GM12878 (cell line): ENCODE measurements around the gene EP300. TPM values are rescaled to one million over a fixed set of nuclear protein-coding genes. Genes with fewer than 3 reads are reported as not detected.

Experiments
- BMI1 ChIP-seq: fragments of 450-650 bp; IDR thresholded peaks from 2 replicates; pipeline ENCODE4 v1.6.1; 2016; ENCODE audit warnings: mild to moderate bottlenecking, moderate library complexity, borderline replicate concordance
- EP300 ChIP-seq, 2 experiments: fragments of 150-350 bp in 1 of 2; IDR thresholded peaks; 2 replicates each; pipeline ENCODE4 v1.6.1; 2011 to 2012; ENCODE audit warnings: low read depth in 2 of 2, low read length in 2 of 2, borderline replicate concordance in 1 of 2, improper control_type of control experiment in 1 of 2, inconsistent platforms in 1 of 2; ENCODE audit not compliant: control insufficient read depth in 1 of 2
- MEF2B ChIP-seq: fragments of 450-650 bp; IDR thresholded peaks from 2 replicates; pipeline ENCODE4 v1.6.1; 2018; ENCODE audit warnings: mild to moderate bottlenecking, moderate library complexity; ENCODE audit not compliant: partially characterized antibody, poor library complexity, severe bottlenecking
- NR2F1 ChIP-seq: fragments of 450-650 bp; conservative IDR thresholded peaks from 2 replicates; pipeline ENCODE4 v1.6.1; 2017; ENCODE audit warnings: mild to moderate bottlenecking
- PML ChIP-seq: IDR thresholded peaks from 2 replicates; pipeline ENCODE4 v1.6.1; 2012; ENCODE audit warnings: low read length, inconsistent platforms
- POLR2A ChIP-seq: IDR thresholded peaks from 2 replicates; pipeline ENCODE4 v1.6.1; 2011; ENCODE audit warnings: low read depth, mild to moderate bottlenecking, low read length
- RAD21 ChIP-seq: IDR thresholded peaks from 2 replicates; pipeline ENCODE4 v1.6.1; 2011; ENCODE audit warnings: mild to moderate bottlenecking, low read depth, low read length, moderate library complexity; ENCODE audit not compliant: insufficient read depth
- RCOR1 ChIP-seq: conservative IDR thresholded peaks from 2 replicates; pipeline ENCODE4 v1.6.1; 2012; ENCODE audit warnings: low read depth, low read length, improper control_type of control experiment
- SIN3A ChIP-seq: IDR thresholded peaks from 2 replicates; pipeline ENCODE4 v1.6.1; 2012; ENCODE audit warnings: low read depth, low read length, improper control_type of control experiment
- SIX5 ChIP-seq: IDR thresholded peaks from 2 replicates; pipeline ENCODE4 v1.6.1; 2011; ENCODE audit warnings: mild to moderate bottlenecking, low read depth, low read length, moderate library complexity; ENCODE audit not compliant: severe bottlenecking
- SMARCA5 ChIP-seq: fragments of 450-650 bp; IDR thresholded peaks from 2 replicates; pipeline ENCODE4 v1.6.1; 2017; ENCODE audit warnings: mild to moderate bottlenecking
- TCF3 ChIP-seq: IDR thresholded peaks from 2 replicates; pipeline ENCODE4 v1.6.1; 2012; ENCODE audit warnings: low read depth, mild to moderate bottlenecking, low read length, borderline replicate concordance; ENCODE audit not compliant: insufficient read depth
- ZNF24 ChIP-seq: fragments of 450-650 bp; IDR thresholded peaks from 2 replicates; pipeline ENCODE4 v1.6.1; 2017; ENCODE audit warnings: antibody characterized with exemption, mild to moderate bottlenecking
- polyA plus RNA-seq, 11 experiments: library from polyadenylated mRNA; depleted of rRNA in 4 of 11; unstranded in 6 of 11; stranded (reverse) in 5 of 11; fragments of >200 nt; fragmentation: Nextera tagmentation in 4 of 11; fragmentation: Illumina TruSeq in 1 of 11; extraction: Ambion mirVana in 4 of 11; extraction: Trizol in 1 of 11; gene quantifications; 1 replicate in 1 of 11; 2 replicates in 10 of 11; pipeline versions ENCODE4 v1.2.1 to v1.2.3, GENCODE V29; 2011 to 2016; ENCODE audit warnings: inconsistent platforms in 2 of 11, missing spikeins in 2 of 11, low read depth in 1 of 11
- total RNA-seq, 4 experiments: library from RNA; depleted of rRNA in 3 of 4; stranded (reverse); fragments of >200 nt in 3 of 4; fragmentation: Illumina TruSeq in 1 of 4; extraction: Trizol in 1 of 4; gene quantifications; 2 replicates each; pipeline versions ENCODE4 v1.2.1 to v1.2.3, GENCODE V29; 2013 to 2021
- TF ChIP-seq, protein P1 (sequence below): fragments of 450-650 bp; formaldehyde crosslinking; IDR thresholded peaks from 2 replicates; pipeline ENCODE4 v1.4.0; 2022; ENCODE audit warnings: mild to moderate bottlenecking, moderate library complexity
- TF ChIP-seq, protein P2 (sequence below): fragments of 450-650 bp; IDR thresholded peaks from 2 replicates; pipeline ENCODE4 v1.6.1; 2017; ENCODE audit warnings: mild to moderate bottlenecking, low read depth, inconsistent platforms; ENCODE audit not compliant: poor library complexity, severe bottlenecking
- TF ChIP-seq, protein P3 (sequence below): fragments of 450-650 bp; IDR thresholded peaks from 2 replicates; pipeline ENCODE4 v1.6.1; 2018; ENCODE audit warnings: borderline replicate concordance, mild to moderate bottlenecking; ENCODE audit not compliant: partially characterized antibody
- TF ChIP-seq, protein P4 (sequence below): IDR thresholded peaks from 2 replicates; pipeline ENCODE4 v1.6.1; 2012; ENCODE audit warnings: low read length, inconsistent platforms
- TF ChIP-seq, protein P5 (sequence below): fragments of 450-650 bp; IDR thresholded peaks from 2 replicates; pipeline ENCODE4 v1.6.1; 2017; ENCODE audit warnings: low read depth, mild to moderate bottlenecking, moderate library complexity

Gene EP300
- total and polyA plus RNA-seq, 10 of the 15 experiments (the other 5 are each of a cell fraction or from before 2014, with no cell fraction given) = 5.5 to 48.5 (median 23.6) TPM

DNA sequence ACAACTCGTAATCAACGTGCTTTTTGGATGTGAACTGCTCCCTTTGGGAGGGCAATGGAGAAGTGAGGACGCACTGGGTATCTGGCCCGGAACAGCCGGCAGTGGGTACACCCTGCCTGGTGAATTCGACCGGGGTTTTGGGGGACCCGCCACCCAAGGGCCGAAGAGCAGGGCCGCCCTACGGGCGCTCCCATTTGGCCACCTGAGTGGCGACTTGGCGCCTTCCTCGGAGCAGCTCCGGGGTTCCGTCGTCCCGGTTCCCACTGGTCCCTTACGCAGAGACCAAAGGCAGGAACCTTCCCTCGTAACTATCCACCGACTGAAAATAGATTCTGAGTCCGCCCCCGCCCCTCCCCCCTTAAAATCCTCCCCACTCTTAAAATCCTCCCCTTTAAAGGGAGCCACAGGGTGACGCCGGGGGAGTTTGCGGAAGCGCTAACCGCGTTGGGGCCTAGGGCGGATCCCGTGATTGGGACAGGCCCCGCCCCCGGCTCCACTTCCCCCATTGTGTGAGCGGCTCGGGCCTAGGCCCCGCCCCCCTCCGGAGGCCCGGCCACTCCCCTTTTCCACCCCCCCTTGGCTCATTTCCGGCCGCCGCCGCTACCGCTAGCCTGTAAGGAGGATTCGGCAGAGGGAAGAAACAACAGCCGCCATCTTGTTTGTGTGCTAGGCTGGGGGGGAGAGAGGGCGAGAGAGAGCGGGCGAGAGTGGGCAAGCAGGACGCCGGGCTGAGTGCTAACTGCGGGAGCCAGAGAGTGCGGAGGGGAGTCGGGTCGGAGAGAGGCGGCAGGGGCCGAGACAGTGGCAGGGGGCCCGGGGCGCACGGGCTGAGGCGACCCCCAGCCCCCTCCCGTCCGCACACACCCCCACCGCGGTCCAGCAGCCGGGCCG lies 1.0 kb upstream of the EP300 start (continued):
- TF ChIP-seq, protein P1, sequence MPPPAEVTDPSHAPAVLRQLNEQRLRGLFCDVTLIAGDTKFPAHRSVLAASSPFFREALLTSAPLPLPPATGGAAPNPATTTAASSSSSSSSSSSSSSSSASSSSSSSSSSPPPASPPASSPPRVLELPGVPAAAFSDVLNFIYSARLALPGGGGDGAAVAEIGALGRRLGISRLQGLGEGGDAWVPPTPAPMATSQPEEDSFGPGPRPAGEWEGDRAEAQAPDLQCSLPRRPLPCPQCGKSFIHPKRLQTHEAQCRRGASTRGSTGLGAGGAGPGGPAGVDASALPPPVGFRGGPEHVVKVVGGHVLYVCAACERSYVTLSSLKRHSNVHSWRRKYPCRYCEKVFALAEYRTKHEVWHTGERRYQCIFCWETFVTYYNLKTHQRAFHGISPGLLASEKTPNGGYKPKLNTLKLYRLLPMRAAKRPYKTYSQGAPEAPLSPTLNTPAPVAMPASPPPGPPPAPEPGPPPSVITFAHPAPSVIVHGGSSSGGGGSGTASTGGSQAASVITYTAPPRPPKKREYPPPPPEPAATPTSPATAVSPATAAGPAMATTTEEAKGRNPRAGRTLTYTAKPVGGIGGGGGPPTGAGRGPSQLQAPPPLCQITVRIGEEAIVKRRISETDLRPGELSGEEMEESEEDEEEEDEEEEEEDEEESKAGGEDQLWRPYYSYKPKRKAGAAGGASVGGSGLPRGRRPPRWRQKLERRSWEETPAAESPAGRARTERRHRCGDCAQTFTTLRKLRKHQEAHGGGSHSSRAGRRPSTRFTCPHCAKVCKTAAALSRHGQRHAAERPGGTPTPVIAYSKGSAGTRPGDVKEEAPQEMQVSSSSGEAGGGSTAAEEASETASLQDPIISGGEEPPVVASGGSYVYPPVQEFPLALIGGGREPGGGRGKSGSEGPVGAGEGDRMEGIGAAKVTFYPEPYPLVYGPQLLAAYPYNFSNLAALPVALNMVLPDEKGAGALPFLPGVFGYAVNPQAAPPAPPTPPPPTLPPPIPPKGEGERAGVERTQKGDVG = no peak
- TF ChIP-seq, protein P2, sequence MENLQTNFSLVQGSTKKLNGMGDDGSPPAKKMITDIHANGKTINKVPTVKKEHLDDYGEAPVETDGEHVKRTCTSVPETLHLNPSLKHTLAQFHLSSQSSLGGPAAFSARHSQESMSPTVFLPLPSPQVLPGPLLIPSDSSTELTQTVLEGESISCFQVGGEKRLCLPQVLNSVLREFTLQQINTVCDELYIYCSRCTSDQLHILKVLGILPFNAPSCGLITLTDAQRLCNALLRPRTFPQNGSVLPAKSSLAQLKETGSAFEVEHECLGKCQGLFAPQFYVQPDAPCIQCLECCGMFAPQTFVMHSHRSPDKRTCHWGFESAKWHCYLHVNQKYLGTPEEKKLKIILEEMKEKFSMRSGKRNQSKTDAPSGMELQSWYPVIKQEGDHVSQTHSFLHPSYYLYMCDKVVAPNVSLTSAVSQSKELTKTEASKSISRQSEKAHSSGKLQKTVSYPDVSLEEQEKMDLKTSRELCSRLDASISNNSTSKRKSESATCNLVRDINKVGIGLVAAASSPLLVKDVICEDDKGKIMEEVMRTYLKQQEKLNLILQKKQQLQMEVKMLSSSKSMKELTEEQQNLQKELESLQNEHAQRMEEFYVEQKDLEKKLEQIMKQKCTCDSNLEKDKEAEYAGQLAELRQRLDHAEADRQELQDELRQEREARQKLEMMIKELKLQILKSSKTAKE = no peak
- no peak for TF ChIP-seq NR2F1
- TF ChIP-seq, protein P3, sequence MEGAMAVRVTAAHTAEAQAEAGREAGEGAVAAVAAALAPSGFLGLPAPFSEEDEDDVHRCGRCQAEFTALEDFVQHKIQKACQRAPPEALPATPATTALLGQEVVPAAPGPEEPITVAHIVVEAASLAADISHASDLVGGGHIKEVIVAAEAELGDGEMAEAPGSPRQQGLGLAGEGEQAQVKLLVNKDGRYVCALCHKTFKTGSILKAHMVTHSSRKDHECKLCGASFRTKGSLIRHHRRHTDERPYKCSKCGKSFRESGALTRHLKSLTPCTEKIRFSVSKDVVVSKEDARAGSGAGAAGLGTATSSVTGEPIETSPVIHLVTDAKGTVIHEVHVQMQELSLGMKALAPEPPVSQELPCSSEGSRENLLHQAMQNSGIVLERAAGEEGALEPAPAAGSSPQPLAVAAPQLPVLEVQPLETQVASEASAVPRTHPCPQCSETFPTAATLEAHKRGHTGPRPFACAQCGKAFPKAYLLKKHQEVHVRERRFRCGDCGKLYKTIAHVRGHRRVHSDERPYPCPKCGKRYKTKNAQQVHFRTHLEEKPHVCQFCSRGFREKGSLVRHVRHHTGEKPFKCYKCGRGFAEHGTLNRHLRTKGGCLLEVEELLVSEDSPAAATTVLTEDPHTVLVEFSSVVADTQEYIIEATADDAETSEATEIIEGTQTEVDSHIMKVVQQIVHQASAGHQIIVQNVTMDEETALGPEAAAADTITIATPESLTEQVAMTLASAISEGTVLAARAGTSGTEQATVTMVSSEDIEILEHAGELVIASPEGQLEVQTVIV = no peak
- TF ChIP-seq RCOR1 = no peak
- TF ChIP-seq, protein P4, sequence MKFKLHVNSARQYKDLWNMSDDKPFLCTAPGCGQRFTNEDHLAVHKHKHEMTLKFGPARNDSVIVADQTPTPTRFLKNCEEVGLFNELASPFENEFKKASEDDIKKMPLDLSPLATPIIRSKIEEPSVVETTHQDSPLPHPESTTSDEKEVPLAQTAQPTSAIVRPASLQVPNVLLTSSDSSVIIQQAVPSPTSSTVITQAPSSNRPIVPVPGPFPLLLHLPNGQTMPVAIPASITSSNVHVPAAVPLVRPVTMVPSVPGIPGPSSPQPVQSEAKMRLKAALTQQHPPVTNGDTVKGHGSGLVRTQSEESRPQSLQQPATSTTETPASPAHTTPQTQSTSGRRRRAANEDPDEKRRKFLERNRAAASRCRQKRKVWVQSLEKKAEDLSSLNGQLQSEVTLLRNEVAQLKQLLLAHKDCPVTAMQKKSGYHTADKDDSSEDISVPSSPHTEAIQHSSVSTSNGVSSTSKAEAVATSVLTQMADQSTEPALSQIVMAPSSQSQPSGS = no peak
- TF ChIP-seq POLR2A = peak; percentile 90
- no peak for TF ChIP-seq SIX5
- peak; percentile 47; the same call in 1 of the 2 replicates for TF ChIP-seq SIN3A
- TF ChIP-seq SMARCA5 = no peak
- no peak for TF ChIP-seq MEF2B
- TF ChIP-seq PML = 0 out of 2 replicates have a peak, but pooled peaks have one; percentile 58
- TF ChIP-seq, protein P5, sequence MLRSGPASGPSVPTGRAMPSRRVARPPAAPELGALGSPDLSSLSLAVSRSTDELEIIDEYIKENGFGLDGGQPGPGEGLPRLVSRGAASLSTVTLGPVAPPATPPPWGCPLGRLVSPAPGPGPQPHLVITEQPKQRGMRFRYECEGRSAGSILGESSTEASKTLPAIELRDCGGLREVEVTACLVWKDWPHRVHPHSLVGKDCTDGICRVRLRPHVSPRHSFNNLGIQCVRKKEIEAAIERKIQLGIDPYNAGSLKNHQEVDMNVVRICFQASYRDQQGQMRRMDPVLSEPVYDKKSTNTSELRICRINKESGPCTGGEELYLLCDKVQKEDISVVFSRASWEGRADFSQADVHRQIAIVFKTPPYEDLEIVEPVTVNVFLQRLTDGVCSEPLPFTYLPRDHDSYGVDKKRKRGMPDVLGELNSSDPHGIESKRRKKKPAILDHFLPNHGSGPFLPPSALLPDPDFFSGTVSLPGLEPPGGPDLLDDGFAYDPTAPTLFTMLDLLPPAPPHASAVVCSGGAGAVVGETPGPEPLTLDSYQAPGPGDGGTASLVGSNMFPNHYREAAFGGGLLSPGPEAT = peak; percentile 86
- no peak for TF ChIP-seq BMI1
- TF ChIP-seq TCF3 = no peak
- no peak for TF ChIP-seq ZNF24
- no peak; a peak in 1 of 4 replicates for TF ChIP-seq EP300 (IDR thresholded peaks at IDR 0.05; ENCODE audit: borderline replicate concordance in 1 of 2, control insufficient read depth in 1 of 2, low read depth in 2 of 2, low read length in 2 of 2)
- TF ChIP-seq RAD21 = no peak
